Right hindlimb (tissue), 1 donor: ENCODE measurements around the gene SORCS1.

Experiments
- DNase-seq: peaks from one replicate; pipeline ENCODE4 v3.0.0-alpha.2; 2018

SORCS1 gene

DNA sequence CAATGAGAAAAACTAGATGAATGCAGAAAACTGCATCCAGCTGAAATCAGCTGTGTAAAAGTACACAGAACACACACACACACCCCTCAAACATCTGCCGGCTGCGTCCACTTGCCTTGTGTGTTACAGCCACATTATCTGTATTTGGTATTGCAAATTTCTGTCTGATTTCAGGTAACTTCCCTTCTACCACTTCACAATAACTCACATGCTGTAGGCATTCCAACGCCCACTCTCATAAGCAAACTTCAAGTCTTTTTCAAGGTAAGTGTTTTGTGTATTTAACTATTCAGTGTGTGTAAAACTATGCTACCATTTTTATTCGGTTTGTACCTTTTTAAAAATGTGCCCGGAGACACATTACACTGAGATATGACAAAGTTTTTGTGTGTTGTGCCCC lies 594.2 kb downstream of the SORCS1 start:
- DNase-seq, result no peak

DNA sequence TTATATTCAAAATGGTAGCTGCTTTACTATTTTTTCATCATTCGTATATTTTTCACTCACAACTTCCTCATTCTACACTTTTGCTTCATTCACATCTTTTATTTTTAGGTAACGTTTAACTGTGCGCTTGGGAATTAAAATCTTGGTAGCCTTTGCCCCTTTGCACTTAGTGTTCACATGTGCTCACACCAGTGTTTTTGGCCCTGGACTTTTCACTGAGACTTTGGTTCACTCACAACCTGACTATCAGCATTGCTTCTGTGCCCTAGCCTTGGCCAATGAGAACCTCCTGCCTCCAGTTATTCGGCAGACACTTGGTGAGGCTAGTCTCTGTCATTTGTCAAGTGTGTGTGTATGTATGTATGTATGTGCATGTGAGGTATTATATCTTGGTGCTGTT lies 596.9 kb downstream of the SORCS1 start:
- no peak for DNase-seq

DNA sequence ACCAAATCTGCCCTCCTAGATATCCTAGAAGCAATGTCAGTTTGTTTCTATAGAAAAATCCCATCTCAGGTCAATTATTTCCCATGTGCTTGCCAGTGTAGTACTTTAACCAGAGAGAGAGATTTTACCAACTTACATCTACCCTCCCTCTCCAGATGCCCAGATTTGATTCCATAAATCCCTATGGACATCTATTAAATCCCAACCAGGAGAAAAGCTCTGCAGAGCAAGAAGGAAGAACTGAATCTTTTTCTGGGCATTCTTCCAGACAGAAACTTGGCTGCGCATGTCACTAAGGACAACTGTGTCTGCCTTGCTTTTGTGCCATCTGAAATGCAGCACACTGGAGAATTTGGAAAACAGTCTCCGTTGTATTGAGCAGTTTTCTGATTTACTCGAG lies 597.6 kb downstream of the SORCS1 start:
- peak; percentile 35 for DNase-seq

DNA sequence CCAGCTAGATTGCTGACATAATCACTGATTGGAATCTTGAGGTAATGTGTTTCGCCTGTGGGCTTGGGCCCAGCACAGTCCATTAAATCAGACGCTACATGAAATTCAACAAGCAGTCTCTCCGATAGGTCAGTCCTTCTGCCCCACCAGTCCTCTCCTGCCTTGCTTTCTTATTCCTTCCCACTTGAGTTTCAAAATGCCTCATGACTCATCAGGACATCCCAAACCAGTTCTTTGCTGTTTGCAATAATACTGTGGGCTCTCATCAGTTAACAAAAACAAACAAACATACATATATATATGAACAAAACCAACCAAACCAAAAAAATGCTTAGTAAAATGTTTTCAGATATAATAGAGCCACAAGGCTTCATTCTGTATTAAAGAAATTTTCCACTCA lies 599.0 kb downstream of the SORCS1 start:
- DNase-seq, result no peak

DNA sequence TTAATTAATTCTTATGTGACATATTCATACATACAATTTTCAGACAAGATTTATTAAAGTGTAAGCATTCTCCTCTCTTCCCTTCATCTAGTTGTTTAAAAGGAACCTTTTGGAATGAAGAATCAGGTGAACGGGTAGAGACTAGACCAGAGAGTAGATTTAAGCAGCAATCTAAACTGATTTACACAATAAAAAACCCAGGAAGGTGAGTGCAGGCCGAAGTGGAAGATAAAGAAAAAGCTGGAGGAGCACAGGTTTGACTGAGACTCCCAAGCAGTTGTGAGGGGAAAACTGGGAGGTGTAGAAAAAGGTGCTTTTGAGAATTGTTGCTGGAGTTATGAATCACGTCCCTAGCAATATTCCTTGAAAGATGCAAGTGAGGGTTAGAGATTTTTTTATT lies 601.1 kb downstream of the SORCS1 start:
- DNase-seq, result no peak

DNA sequence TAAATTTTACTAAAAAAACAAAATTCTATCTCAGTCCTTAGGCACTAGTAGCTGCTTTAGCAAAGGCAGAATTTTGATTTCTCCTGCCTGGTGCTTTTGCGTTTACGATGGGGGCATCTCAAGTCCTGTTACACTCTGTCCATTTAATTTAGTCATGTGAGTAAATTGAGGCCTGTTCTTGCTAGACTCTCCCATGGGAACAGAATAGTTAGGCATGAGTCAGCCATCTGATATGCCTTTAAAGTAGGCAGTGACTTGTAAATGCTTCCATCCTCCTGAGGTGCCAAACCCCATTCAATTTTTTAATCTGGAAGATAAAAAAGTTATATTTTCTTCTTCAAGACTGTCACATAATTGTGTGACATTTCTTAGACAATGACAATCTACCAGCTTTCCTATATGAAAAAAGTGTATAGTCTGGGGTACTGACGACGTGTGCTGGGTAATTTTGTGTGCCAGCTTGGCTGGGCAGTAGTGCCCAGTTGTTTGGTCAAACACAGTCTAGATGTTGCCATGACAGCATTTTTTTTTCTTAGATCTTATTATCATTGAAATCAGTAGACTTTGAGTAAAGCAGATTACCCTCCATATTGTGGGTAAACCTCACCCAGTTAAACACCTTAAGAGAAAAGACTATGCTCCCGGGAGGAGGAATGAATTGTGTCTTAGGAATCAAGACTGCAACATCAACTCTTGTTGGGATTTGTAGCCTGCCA lies 603.4 kb downstream of the SORCS1 start:
- no peak for DNase-seq

DNA sequence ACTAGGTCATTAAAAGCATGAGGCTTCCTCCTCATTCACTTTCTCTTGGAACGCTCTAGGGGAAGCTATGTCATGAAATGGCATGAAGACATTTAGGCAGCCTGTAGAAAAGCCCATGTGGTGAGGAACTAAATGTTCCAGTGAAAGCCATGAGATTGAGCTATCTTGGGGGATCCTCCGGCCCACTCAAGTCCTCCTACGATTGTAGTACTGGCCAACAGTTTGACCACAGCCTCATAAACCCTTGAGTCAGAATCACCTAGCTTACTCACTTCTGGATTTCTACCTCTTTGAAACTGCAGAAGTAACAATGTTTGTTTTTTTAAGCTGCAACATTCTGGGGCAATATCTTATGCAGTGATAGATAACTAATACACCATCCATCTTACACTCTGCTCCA lies 605.1 kb downstream of the SORCS1 start:
- no peak for DNase-seq

DNA sequence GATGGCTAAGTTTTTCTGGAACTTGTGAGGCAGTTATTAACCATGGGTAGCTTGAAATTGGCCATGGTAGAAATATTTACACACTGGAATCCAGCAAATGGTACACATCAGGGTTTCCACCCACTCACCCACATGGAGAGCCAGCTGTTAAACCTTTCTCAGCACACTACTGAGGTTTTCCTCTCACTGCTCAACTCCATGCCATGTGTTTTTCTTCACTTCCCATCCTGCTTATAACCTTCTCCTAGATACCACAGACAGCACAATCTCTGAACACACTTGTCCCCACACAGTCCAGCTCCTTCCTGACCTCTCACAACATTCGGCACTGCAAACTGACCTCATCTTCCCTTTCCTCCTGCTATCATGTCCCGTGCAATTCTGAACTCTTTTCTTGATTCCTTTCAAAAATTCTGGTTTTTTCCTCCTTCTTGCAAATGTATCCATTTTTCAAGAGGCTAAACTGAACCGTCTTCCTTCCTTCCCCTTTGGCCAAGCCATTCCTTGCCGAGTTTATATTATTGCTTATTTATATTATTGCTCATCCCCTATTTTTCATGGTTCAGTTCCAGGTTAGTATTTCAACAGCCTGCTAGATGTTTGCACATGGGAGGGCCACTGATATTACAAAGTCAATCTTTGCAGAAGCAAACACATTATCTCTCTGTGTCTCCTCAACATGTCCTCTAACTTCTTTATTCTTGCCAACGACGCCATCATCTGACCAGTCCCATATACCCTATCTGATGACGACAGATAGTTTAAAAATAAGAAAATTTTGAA lies 606.4 kb downstream of the SORCS1 start:
- DNase-seq, result peak; percentile 42

DNA sequence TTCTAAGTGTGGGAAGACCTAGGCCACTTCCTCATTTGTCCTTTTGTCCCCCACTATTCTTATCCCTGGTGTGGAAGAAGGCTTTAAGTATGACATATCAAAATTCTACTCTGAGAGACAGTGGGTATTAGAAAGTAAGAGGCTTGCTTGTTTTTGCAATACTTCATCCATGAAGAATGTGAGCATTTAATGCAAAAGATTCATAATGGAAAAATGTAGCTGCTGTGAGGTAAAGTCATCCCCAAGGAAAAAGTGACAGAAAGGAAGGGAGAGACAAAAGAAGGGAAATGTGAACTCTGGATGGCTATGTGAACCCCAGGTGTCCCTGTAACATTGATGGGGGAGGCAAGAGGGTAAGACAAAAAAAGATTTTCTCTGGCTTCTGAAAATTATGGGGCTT lies 607.5 kb downstream of the SORCS1 start:
- no peak for DNase-seq

DNA sequence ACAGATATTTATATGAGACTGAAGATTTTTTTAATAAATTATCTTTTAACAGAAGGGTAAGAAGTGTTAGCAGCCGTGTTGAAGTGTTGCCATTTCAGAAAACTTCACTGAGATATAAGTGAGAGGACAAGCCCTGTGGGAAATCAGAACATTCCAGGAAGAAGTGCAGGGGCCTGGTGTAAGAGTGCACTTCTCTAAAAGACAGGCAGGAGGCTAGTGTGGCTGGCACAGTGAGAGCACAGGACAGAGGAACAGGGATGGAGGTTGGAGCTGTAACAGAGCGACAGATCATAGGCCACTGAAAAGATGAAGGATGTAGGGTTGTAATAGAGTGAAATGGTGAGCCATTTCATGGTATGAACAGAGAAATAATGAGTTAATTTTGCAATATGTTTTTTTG lies 608.9 kb downstream of the SORCS1 start:
- DNase-seq, result no peak

DNA sequence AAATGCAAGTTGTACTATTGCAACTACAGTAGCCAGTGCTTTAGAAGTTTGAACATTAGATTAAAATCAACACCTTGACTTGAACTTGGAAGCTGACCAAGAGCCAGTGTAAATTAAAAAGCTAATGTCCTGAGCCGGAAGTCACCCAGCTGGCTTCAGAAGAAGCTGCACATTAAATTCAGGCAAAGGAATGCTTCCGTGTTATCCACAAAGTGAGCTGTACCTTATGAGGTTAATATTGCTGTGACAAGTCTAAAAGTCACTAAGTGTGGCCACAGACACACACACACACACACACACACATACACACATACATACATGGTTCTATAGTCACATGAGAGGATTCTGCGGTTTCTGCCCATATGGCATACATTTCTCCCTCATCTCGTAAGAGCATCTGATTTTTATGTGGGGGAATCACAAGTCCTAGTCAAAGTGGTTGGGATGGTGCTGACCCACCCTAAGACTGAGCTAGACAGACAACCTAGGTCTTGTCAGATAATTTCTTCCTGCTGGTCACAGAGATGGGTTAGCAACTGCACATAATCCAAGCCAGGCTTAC lies 612.9 kb downstream of the SORCS1 start:
- no peak for DNase-seq

DNA sequence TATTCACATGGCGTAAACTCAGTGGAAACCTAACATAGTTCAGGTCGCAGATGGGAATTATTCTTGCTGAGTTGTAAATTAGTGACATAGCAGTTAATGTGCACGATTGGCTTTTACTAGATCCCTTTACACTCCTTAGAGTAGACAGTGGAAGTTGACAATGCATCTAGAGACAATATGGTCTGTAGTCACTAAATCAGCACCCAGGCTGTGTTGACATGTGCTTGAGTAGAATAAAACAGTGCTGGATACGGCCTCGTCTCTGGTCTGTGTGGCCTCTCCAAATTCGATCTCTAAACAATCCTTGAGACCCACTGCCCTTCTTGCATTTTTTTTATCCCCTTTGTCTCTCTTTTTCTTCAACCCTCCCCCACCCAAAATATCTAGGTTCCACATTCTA lies 615.7 kb downstream of the SORCS1 start:
- no peak for DNase-seq

DNA sequence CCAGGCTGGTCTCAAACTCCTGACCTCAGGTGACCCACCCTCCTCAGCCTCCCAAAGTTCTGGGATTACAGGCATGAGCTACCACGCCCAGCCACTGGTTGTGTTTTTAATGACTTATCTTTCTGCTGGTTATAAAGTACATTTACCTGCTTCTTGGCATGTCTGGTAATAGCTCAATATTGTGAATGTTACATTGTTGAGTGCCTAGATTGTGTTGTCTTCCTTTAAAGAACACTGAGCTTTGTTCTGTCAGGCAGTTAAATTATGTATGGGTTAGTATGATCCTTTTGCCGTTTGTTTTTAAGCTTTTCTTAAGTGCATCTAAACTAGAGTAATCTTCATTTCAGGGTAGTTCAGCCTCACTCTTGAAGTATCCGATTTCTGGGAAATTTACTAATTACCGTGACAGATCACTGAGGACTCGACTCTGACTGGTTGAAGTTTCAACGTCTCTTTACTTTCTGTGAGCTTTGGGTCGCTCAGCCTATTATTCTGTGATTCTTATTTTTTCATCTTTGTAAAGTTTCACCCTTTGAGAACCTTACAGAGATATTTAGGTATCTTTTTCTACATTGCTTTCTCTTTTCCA lies 617.4 kb downstream of the SORCS1 start:
- no peak for DNase-seq

DNA sequence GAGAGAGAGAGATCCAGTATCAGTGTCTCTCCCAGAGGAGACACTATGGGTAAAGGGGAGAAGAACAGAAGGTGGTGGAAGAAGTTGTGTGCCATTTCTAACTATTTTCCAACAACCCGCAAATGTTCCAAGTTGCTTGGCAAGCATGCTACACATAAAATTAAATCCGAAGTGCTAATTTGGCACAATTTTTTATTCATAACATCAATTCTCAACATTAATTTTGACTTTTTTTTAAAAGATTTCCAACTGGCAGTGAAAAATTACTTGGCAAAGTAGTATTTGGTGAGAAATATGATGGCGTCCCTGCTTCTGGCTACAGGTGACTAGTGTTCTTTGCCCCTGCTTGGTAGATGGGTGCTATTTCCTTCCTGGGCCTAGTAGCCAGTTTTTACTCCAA lies 622.0 kb downstream of the SORCS1 start:
- DNase-seq, result no peak

DNA sequence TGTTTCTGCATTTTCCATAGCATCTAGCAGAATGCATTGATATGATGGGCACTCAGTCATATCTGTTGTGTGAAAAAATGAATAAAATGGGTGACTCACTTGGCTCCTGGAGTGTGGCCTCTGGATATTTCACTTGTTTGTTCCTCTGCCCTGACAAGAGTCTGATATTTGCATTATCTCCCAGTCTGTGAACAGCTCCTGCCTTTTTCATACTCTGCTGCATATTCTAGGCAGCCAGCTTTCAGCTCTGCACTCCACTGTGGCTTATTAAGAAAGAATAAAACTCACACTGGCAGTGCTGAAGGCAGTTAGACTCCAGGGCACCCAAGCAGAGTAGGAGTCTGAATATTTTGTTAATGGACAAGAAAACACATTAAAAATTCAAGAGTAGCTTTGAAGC lies 623.9 kb downstream of the SORCS1 start:
- no peak for DNase-seq

DNA sequence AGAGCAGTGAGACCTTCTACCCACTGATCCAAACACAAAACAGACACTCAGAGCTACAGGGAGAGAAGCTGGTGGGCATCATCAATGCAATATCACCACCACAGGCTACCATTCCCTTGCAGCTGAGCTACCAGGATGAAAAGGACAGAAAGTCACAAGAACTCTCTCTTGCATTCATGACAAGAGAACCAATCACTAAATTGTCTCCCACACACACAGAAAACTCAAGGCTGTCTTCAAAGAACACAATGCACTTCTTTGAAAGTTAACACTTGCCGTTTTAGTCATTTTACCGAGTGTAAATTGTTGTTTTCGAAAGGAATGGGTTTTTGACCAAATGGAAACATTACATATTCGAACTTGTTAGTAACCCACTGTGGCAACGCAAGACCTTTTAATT lies 626.6 kb downstream of the SORCS1 start:
- no peak for DNase-seq

DNA sequence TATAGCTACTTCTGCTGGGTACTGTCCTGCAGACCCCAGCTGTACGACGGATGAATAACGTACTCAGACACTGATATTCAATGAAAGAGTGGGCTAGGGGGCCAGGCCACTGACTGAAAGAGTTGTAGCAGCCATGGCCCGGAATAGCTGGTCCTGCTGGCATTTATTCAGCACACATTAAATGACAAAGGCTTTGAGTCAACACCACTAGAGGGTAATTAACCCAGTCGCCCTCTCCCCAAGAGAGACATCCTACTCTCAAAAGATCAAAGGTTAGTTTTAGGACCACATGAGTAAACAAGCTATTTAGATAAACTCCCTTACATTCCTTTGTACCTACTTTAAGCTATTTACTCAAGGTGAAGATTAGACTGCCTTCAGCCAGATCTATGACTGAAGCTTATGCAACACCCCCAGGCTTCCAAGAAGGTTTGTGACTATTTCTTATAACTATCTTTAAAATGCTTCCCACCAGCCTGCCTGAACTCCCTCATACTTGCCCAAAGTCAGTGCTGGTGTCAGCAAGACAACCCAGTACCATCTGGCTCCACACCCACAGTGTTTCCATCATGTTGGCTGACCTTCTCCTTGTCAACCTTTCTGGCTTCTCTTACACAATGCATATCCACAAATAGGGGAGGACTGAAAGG lies 629.1 kb downstream of the SORCS1 start:
- no peak for DNase-seq

DNA sequence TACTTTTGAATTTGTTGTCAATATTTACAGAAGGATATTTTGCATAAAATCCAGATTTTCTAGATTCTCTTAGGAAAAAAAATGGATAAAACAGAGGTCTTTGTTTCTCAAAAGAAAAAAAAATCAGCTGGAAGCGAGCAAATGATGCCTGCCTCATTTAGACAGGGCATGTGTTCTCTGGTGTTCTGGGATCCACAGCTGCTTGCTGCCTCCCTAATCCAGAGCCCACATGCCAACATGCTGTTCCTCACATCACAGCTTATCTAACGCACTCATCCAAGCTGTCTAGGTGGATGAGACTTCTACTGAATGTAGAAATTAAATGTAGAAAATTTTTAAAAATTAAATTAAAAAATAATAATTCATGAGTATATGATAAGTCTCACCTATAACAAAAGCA lies 630.1 kb downstream of the SORCS1 start:
- DNase-seq, result peak; percentile 33

DNA sequence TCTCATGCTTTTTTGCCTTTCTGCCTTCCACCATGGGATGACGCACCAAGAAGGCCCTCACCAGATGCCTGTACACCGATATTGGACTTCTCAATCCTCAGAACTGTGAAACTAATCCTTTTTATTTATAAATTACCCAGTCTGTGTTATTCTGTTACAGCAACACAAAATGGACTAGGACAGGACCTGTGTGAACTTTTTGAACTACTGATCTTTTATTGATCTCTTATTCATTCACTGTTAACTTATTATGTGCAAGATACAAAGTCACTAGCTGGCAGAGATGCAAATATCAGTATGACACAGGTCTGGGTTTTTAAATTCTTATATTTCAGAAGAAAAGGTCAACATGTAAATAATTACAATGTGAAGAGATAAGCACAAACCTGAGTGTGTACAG lies 635.8 kb downstream of the SORCS1 start:
- no peak for DNase-seq

DNA sequence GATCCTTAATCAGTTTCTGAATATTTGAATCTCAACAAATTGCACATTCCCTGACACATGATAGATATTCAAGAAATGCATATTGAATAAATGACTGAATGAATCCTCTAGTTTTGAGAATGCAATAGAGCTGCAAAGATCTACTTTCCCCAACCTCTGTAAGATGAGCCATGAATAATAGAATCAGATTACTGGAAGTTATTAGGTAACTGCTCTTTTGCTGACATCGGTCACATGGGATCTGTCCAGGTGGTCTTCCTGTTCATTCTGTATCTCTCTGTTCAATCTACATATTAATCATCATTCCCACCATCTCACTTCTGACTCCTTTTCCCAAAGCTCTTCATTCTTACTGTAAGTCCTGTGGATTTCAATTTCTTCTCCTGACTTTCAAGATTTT lies 638.7 kb downstream of the SORCS1 start:
- DNase-seq, result no peak
